ENCODE measurements around the gene KIFAP3. TPM values are rescaled to one million over a fixed set of nuclear protein-coding genes. Genes with fewer than 3 reads are reported as not detected.

KIFAP3 gene
- total and polyA plus RNA-seq, 9 donors: 28.8 to 41.2 (median 34.5) TPM

- peaks cover 4% of the 10 kb centered on the region for H3K36me3 ChIP-seq (ENCODE audit: control insufficient read depth, insufficient read depth, low read length)
- H3K4me3 ChIP-seq (ENCODE audit: low read length): no peak overlapping the region
- peaks cover 5% of the 10 kb centered on the region for H3K4me1 ChIP-seq (ENCODE audit: control insufficient read depth, insufficient read depth, low read length)
- WGBS (ENCODE audit: insufficient coverage): no CpG with 5 or more reads among the region's 2 CpGs
- no peak for DNase-seq
- no peaks in the 10 kb centered on the region for H3K9me3 ChIP-seq (replicated peaks; ENCODE audit: control insufficient read depth, low read depth, low read length)
- no peak overlapping the region for H3K27ac ChIP-seq (ENCODE audit: low read length)
- H3K27me3 ChIP-seq (ENCODE audit: control insufficient read depth, insufficient read depth, low read length): no peaks in the 10 kb centered on the region
Measured at GRCh38 chr1:169995993-169996392, 78.5 kb downstream of the KIFAP3 start.

GRCh38 chr1:169989246-169989645 lies 85.2 kb downstream of the KIFAP3 start:
- H3K4me3 ChIP-seq (ENCODE audit: low read length): no peak overlapping the region
- H3K27me3 ChIP-seq (ENCODE audit: control insufficient read depth, insufficient read depth, low read length): no peaks in the 10 kb centered on the region
- no peaks in the 10 kb centered on the region for H3K36me3 ChIP-seq (ENCODE audit: control insufficient read depth, insufficient read depth, low read length)
- H3K4me1 ChIP-seq (ENCODE audit: control insufficient read depth, insufficient read depth, low read length): no peaks in the 10 kb centered on the region
- no peak for DNase-seq
- H3K9me3 ChIP-seq (replicated peaks; ENCODE audit: control insufficient read depth, low read depth, low read length): no peaks in the 10 kb centered on the region
- no CpG with 5 or more reads among the region's 2 CpGs for whole genome bisulfite sequencing (ENCODE audit: insufficient coverage)
- no peak overlapping the region for H3K27ac ChIP-seq (ENCODE audit: low read length)

GRCh38 chr1:169985757-169986156 lies 88.7 kb downstream of the KIFAP3 start:
- WGBS (ENCODE audit: insufficient coverage): no CpG with 5 or more reads among the region's 1 CpG

DNA sequence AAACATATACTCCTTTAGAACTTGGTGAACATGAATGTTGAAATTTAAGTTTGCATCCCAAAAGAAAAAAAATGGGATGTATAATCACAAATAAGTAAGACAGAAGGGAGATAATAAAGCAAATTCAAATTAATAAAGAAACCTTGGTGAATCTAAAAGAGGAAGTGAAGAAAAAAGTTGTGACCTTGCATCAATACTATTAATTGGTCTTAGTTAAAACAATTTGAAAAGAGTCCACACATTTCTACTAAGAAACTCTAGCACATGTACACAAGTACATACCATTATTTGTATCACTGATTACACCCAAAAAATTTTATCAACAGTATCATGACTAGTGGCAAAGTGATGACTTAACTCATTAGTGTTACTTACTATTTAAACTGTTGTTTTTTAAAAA lies 100.4 kb downstream of the KIFAP3 start:
- no peak for DNase-seq
- H3K4me3 ChIP-seq (ENCODE audit: low read length): no peak overlapping the region
- no peaks in the 10 kb centered on the region for H3K27me3 ChIP-seq (ENCODE audit: control insufficient read depth, insufficient read depth, low read length)
- no peak overlapping the region for H3K27ac ChIP-seq (ENCODE audit: low read length)
- H3K9me3 ChIP-seq (replicated peaks; ENCODE audit: control insufficient read depth, low read depth, low read length): no peaks in the 10 kb centered on the region
- no peaks in the 10 kb centered on the region for H3K36me3 ChIP-seq (ENCODE audit: control insufficient read depth, insufficient read depth, low read length)
- H3K4me1 ChIP-seq (ENCODE audit: control insufficient read depth, insufficient read depth, low read length): no peaks in the 10 kb centered on the region

More at GRCh38 chr1:169985757-169986156, 88.7 kb downstream of the KIFAP3 start:
- Histone ChIP-seq H3K4me1 (ENCODE audit: control insufficient read depth, insufficient read depth, low read length) (no peaks in the 10 kb centered on the region), H3K36me3 (ENCODE audit: control insufficient read depth, insufficient read depth, low read length) (no peaks in the 10 kb centered on the region), H3K27me3 (ENCODE audit: control insufficient read depth, insufficient read depth, low read length) (no peaks in the 10 kb centered on the region), H3K27ac (ENCODE audit: low read length) (no peak overlapping the region), H3K9me3 (replicated peaks; ENCODE audit: control insufficient read depth, low read depth, low read length) (no peaks in the 10 kb centered on the region), H3K4me3 (ENCODE audit: low read length) (no peak overlapping the region)
- DNase-seq: no peak

DNA sequence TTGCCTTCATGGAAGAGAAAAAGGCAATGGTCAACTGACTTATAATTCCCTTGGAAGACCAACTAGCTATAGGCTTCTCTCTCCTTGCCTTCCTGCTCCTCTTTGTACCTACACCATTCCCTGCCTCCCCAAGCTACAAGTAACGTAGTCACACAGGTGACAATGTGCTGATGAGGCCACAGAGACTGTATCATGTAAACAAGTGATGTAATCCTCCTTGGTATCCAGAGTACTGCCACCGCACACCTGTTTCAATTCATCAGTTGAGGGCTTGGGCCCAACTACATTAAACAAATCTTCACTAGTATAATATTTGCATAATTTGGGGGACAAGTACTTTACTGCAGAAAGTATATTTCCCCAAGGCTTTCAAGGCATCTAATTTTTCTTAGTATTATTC lies 104.4 kb downstream of the KIFAP3 start:
- no peak overlapping the region for H3K4me3 ChIP-seq (ENCODE audit: low read length)
- H3K9me3 ChIP-seq (replicated peaks; ENCODE audit: control insufficient read depth, low read depth, low read length): no peaks in the 10 kb centered on the region
- no peaks in the 10 kb centered on the region for H3K36me3 ChIP-seq (ENCODE audit: control insufficient read depth, insufficient read depth, low read length)
- no peak overlapping the region for H3K27ac ChIP-seq (ENCODE audit: low read length)
- DNase-seq: no peak
- no peaks in the 10 kb centered on the region for H3K4me1 ChIP-seq (ENCODE audit: control insufficient read depth, insufficient read depth, low read length)
- H3K27me3 ChIP-seq (ENCODE audit: control insufficient read depth, insufficient read depth, low read length): no peaks in the 10 kb centered on the region
- no CpG with 5 or more reads among the region's 2 CpGs for WGBS (ENCODE audit: insufficient coverage)

DNA sequence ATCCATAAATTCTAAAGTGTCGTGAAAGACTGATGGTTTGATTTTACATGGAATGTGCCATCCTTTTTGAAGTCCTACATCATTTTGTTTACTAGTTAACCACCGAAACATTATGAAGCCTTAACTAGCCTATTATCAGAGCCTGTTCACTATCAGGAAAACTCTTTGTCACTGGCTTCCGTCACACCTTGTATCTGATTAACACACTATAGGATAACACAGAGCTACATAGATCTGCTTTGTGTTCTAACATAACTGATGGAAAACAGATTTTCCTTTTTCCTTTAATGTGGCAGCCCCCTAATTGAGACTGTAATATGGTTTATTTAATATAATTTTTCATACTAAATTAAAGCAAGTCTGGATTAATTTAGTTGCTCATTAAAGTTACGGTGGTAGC lies 106.3 kb downstream of the KIFAP3 start:
- DNase-seq: no peak
- no peaks in the 10 kb centered on the region for H3K36me3 ChIP-seq (ENCODE audit: control insufficient read depth, insufficient read depth, low read length)
- 0% methylated on average over 1 of the region's 4 CpGs for WGBS (ENCODE audit: insufficient coverage)
- no peaks in the 10 kb centered on the region for H3K4me1 ChIP-seq (ENCODE audit: control insufficient read depth, insufficient read depth, low read length)
- H3K4me3 ChIP-seq (ENCODE audit: low read length): no peak overlapping the region
- no peak overlapping the region for H3K27ac ChIP-seq (ENCODE audit: low read length)
- H3K27me3 ChIP-seq (ENCODE audit: control insufficient read depth, insufficient read depth, low read length): no peaks in the 10 kb centered on the region
- no peaks in the 10 kb centered on the region for H3K9me3 ChIP-seq (replicated peaks; ENCODE audit: control insufficient read depth, low read depth, low read length)

- DNase-seq: no peak
- H3K27ac ChIP-seq (ENCODE audit: low read length): no peak overlapping the region
- no peaks in the 10 kb centered on the region for H3K36me3 ChIP-seq (ENCODE audit: control insufficient read depth, insufficient read depth, low read length)
- no peaks in the 10 kb centered on the region for H3K27me3 ChIP-seq (ENCODE audit: control insufficient read depth, insufficient read depth, low read length)
- no peaks in the 10 kb centered on the region for H3K4me1 ChIP-seq (ENCODE audit: control insufficient read depth, insufficient read depth, low read length)
- H3K4me3 ChIP-seq (ENCODE audit: low read length): no peak overlapping the region
- WGBS (ENCODE audit: insufficient coverage): no CpG with 5 or more reads among the region's 4 CpGs
- no peaks in the 10 kb centered on the region for H3K9me3 ChIP-seq (replicated peaks; ENCODE audit: control insufficient read depth, low read depth, low read length)
Measured at GRCh38 chr1:169964206-169964605, 110.3 kb downstream of the KIFAP3 start.

GRCh38 chr1:169959686-169960085 lies 114.8 kb downstream of the KIFAP3 start:
- no peaks in the 10 kb centered on the region for H3K36me3 ChIP-seq (ENCODE audit: control insufficient read depth, insufficient read depth, low read length)
- peak; percentile 56 for DNase-seq
- no peak overlapping the region for H3K4me3 ChIP-seq (ENCODE audit: low read length)
- no peaks in the 10 kb centered on the region for H3K9me3 ChIP-seq (replicated peaks; ENCODE audit: control insufficient read depth, low read depth, low read length)
- no peaks in the 10 kb centered on the region for H3K4me1 ChIP-seq (ENCODE audit: control insufficient read depth, insufficient read depth, low read length)
- no peak overlapping the region for H3K27ac ChIP-seq (ENCODE audit: low read length)
- no peaks in the 10 kb centered on the region for H3K27me3 ChIP-seq (ENCODE audit: control insufficient read depth, insufficient read depth, low read length)

GRCh38 chr1:169958987-169959386 lies 115.5 kb downstream of the KIFAP3 start:
- no CpG with 5 or more reads among the region's 3 CpGs for WGBS (ENCODE audit: insufficient coverage)
- Histone ChIP-seq H3K36me3 (ENCODE audit: control insufficient read depth, insufficient read depth, low read length) (no peaks in the 10 kb centered on the region), H3K4me1 (ENCODE audit: control insufficient read depth, insufficient read depth, low read length) (no peaks in the 10 kb centered on the region), H3K27ac (ENCODE audit: low read length) (no peak overlapping the region), H3K27me3 (ENCODE audit: control insufficient read depth, insufficient read depth, low read length) (no peaks in the 10 kb centered on the region), H3K4me3 (ENCODE audit: low read length) (no peak overlapping the region), H3K9me3 (replicated peaks; ENCODE audit: control insufficient read depth, low read depth, low read length) (no peaks in the 10 kb centered on the region)
- no peak for DNase-seq

GRCh38 chr1:169957884-169958283 lies 116.6 kb downstream of the KIFAP3 start:
- Histone ChIP-seq H3K27me3 (ENCODE audit: control insufficient read depth, insufficient read depth, low read length) (no peaks in the 10 kb centered on the region), H3K9me3 (replicated peaks; ENCODE audit: control insufficient read depth, low read depth, low read length) (no peaks in the 10 kb centered on the region), H3K4me3 (ENCODE audit: low read length) (no peak overlapping the region), H3K4me1 (ENCODE audit: control insufficient read depth, insufficient read depth, low read length) (no peaks in the 10 kb centered on the region), H3K36me3 (ENCODE audit: control insufficient read depth, insufficient read depth, low read length) (peaks cover 2% of the 10 kb centered on the region), H3K27ac (ENCODE audit: low read length) (no peak overlapping the region)
- 82% methylated on average over 2 of the region's 3 CpGs for WGBS (ENCODE audit: insufficient coverage)
- no peak for DNase-seq

DNA sequence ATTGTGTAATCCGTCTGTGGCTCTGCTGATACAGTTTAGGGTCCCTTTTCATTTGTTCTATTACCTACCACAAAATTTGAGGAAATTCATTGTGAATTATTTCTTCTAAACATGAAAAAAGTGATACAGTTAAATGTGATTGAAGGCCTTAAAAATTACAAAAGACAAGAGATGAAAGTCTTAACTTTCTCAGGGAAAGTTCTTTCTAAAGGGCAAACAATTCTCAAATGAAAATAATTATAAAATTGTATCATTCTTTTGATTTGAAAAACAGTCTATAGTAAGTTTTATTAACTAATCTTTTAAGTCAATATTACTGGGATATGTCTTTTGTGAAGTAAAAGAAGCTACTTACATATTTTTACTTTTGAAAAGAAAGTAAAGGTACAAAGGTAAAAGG lies 123.4 kb downstream of the KIFAP3 start:
- Histone ChIP-seq H3K27me3 (ENCODE audit: control insufficient read depth, insufficient read depth, low read length) (no peaks in the 10 kb centered on the region), H3K4me3 (ENCODE audit: low read length) (no peak overlapping the region), H3K4me1 (ENCODE audit: control insufficient read depth, insufficient read depth, low read length) (no peaks in the 10 kb centered on the region), H3K36me3 (ENCODE audit: control insufficient read depth, insufficient read depth, low read length) (peaks cover 2% of the 10 kb centered on the region), H3K9me3 (replicated peaks; ENCODE audit: control insufficient read depth, low read depth, low read length) (no peaks in the 10 kb centered on the region), H3K27ac (ENCODE audit: low read length) (no peak overlapping the region)
- no peak for DNase-seq
- no CpG with 5 or more reads among the region's 1 CpG for WGBS (ENCODE audit: insufficient coverage)

Data from muscle of leg (tissue), 11 donors.